UCSD-AML1 (cell line): ENCODE results near the gene CNTN5.

Experiments used
- DNase-seq: peaks from one replicate; lab custom pipeline; 2025; ENCODE audit not compliant: unreplicated experiment; lab: John Stamatoyannopoulos, UW

The CNTN5 gene

DNA sequence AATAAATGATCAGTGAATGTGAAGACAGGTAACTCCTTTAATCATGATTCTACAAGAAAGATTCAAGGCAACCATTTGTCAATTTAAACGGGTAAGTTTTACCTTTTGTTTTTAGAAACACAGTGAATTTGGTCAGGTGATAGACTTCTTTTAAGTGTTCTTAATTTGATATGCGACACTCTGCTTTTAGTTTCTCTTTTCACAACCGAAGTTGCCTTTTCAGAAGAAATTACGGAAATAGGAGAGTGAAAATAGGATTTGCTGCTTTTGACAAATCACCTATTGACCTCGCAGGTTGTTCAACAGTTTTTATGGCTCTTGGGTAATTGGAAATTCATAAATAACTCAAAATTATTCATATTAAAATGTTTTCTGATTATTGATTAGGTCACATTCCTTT lies 142.1 kb downstream of the CNTN5 start:
- no peak for DNase-seq

DNA sequence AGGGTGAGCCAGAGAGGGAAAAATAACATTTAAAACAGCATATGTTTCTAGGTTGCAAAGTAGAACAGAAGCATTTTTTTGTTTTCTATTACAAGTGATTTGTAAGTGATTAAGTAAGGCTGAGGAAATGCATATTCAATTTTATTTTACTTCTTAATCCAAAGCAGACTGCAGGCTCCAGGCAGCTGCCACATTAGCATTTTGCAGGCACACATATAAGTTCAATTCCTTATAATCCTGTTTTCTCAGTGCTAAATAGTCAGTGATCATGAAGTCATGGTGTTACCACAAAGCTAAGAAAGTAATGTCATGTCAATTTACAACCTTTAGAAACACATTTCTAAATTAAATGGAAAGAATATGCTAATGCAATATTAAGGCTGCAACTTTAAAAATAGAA lies 149.8 kb downstream of the CNTN5 start:
- no peak for DNase-seq

DNA sequence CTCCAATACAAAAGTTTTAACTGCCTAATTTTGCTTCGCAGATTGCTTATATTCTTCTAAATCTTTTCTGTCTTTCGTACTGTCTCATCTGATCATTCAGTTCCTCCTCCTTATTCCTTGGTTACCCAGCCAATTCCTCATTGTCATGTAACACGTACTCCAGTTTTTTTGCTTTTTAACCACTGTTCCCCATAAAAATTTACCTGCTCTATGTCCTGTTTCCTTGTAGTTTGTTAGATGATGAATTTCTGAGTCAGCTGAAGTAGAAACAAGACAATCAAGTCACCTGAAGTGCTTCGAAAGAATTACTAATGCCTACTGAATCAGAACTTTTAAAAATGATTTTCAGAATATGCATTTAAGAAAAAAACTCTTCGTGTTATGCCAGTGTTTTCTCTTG lies 150.6 kb downstream of the CNTN5 start:
- DNase-seq: no peak

DNA sequence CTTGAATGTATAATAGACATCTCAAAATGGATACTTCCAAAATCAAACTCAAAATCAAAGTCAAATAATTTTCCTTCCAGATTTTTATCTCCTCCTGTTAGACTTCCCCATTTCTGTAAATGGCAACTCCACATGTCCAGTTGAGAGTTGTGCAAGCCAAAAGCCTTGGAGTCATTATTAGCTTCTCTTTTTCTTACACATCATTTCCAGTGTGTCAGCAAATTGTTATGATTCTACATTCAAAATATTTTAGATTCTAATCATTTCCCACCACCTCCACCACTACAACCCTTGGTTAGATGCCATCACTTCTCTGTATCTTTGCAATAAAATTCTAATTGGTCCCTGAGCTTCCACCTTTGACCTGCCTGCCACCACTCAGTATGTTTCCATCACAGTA lies 155.7 kb downstream of the CNTN5 start:
- no peak for DNase-seq

DNA sequence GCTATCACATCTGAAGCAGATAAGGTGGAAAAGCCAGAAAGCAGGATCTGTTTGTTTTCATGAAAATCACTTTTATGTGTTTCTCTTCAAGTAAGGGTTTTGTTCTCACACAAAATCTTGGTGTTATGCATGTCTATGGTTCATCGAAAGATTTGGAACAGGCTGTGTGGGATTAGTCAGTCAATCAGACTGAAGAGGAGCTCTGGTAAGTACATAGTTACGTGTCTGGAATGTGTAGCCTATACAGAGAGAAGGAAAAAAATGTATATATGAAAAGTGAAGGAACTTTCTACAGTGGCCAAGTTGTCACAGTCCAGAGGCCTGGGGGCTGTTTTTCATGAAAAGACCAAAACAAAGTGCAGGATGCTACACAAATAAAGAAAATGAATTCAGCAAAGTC lies 156.7 kb downstream of the CNTN5 start:
- no peak for DNase-seq

DNA sequence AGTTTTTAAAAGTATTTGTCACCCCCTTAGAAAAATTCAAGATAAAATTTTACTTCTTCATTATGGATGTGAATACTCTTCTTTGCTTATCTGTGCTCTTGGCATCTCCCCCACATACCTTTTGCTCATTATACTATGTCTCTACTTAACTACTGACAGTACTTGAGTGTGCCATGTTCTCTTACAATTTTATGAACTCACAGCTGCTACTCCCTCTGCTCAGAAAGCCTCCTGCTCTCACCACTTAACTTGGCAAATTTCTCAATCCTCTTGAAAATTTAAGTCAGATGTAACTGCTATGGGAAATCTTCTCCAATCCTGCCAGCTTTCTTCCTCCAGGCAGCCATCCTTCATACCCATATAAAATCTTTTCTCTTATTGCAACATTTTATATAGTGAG lies 163.4 kb downstream of the CNTN5 start:
- no peak for DNase-seq

DNA sequence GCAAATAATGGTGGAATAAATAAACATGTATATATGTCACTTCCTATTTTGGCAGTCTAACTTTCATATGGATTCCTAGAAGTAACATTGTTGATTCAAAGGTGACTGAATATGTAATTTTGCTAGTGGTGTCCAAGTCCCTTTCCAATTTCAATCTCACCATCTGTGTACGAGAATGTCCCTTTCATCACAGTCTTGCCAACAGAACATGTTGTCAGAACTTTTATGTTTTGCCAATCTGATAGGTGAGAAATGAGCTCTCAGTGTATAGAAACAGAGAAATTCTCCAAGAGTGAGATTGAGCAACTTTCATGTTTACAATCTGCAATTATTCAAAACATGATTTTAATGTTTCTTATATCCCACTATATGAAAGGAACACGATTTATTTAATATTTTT lies 167.5 kb downstream of the CNTN5 start:
- no peak for DNase-seq

DNA sequence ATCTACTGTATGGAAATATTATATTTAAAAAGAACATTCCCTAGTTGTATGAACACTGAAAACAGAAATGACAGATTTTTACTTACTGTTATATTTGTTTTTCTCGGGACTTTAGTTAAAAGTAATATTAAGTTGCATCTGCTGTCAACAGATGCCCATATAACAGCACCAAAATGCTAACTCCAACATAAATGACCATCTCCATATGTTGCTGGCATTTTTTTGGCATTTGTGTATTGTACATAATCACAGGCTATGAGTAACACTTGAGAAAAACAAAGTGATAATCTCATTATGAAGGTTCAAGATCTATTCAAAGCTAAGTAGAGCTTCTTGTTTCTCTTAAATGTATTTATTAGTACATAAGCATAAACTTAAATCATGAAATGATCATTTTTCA lies 172.0 kb downstream of the CNTN5 start:
- DNase-seq: no peak

DNA sequence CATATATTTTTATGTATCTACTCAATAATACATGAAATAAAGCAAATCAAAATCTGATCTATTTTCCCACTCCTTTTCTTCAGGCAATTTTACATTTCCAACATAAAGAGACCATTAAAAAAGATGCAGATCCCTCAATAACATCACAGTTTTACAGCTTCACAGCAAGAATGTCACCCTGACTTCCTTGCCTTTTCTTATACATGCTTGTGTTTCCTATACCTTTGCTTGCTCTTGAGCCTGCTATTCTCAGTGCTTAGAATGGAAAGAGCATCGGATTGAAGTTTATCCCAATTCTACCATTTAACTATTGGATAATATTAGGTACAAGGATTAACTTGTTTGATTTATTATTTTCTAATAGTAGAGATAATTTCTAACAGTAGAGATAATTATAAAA lies 176.7 kb downstream of the CNTN5 start:
- no peak for DNase-seq

DNA sequence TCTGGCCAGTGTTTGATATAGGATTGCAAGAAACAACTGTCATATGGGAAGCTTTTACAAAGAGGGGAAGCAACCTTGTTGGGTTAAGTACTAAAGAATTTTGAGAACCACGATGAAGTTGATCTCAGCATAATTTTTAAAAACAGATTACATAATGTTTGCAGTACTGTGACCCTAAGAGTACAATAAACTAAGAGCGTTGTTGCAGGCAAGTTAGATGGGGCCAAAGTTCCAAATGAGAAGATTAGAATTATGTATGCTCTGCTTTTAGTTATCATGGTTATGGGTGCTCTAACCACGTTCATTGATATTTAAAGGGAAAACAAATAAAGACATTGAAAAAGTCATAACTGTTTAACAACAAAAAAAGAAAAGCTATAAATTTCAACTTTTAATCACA lies 177.5 kb downstream of the CNTN5 start:
- DNase-seq: no peak

DNA sequence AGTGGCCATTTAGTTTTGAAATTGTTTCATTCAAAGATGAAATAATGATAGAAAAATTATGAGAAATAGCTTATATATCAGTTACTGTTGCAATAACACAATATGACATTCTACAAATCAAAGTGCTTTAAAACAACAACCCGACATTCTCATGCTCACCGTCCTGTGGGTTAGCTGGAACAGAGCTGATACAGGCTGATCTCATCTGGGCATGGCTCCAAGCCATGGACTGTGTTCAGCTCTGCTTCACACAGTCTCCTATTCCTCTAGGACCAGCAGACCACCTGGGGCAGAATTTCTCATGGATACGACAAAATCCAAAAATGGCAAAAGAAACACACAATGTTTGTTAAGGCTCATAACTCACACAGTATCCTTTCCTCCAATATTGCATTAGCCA lies 178.6 kb downstream of the CNTN5 start:
- no peak for DNase-seq

DNA sequence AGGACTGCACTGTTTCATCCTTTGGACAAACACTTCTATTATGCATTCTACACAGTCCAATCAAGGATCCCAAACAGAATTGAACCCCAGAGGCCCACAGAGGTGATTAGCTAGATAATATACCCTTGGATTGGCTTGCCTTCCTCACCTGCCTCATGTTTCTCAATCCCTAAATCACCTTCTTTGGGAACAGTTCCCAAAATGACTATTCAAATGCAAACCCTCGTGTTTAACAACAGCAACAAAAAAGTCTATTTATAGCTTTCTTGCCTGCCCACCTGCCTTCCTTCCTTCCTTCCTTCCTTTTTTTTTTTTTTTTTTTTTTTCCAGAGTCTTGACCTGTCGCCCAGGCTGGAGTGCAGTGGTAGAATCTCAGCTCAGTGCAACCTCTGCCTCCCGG lies 180.0 kb downstream of the CNTN5 start:
- no peak for DNase-seq

DNA sequence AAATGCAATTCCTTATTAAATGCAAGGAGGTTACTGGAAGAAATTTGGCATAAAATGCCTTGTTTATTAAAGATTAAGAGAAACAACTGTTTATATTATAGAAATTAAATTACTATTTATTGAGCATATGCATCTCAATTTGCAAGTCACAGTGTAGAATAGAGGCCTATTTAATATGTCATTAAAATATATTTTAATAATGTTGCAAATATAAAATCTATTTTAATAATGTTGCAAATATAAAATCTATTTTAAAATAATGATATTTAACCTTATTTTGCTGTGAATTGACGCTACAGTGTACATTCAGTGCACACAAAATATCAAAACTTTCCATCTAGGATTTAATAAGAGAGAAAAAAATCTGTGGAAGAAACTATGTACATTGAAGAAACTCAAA lies 188.1 kb downstream of the CNTN5 start:
- no peak for DNase-seq

DNA sequence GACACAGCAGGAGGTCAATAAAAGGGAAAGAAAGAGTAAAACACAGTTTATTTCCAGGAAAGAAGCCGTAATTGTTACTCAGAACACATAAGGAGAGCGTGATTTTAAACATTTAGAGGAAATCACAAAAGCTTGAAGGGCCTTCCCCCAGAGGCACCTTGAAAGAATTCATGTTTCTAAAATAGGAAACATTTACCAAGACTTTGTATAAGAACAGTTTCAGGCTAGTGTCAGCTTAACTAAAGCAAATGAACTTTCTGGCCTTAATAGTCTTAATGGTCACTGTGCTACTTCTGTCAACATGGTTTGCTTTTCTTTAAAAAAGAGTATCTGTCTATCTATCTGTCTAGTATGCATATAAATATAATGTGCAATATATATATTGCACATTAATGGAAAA lies 208.8 kb downstream of the CNTN5 start:
- DNase-seq: no peak

DNA sequence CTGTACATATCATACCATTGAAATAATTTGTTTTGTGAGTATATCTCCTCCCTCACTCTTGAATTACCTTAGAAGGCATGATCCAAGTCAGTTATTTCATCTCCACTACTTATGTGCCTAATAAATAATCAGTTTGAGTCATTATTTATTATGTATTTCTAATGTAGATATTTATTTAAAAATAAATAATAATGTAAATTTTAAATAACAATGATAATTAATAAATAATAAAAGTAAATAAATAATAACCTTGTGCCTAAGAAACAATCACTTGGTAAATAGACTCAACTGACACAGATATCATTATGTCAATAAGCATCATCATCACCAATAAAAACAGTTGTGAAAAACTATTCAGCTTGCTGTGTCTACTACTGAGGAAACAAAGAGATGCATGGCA lies 213.8 kb downstream of the CNTN5 start:
- no peak for DNase-seq

DNA sequence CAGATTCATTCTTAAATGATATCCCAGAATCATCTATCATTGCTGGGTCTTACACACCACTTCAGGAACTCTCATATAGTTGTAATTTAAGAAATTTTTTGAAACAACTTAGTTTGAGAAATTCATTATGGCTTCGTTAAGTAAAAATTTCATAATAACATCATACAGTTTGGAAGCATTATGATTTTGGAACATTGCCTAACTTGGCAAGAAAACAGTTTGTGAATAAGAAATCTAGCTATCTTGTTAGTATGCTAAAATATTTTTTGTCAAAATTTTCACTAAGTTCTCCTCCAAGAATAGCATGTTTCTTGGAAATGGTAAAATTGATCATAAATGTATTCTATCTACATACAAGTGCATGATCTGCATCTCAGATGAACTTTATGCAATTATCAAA lies 217.7 kb downstream of the CNTN5 start:
- DNase-seq: no peak

DNA sequence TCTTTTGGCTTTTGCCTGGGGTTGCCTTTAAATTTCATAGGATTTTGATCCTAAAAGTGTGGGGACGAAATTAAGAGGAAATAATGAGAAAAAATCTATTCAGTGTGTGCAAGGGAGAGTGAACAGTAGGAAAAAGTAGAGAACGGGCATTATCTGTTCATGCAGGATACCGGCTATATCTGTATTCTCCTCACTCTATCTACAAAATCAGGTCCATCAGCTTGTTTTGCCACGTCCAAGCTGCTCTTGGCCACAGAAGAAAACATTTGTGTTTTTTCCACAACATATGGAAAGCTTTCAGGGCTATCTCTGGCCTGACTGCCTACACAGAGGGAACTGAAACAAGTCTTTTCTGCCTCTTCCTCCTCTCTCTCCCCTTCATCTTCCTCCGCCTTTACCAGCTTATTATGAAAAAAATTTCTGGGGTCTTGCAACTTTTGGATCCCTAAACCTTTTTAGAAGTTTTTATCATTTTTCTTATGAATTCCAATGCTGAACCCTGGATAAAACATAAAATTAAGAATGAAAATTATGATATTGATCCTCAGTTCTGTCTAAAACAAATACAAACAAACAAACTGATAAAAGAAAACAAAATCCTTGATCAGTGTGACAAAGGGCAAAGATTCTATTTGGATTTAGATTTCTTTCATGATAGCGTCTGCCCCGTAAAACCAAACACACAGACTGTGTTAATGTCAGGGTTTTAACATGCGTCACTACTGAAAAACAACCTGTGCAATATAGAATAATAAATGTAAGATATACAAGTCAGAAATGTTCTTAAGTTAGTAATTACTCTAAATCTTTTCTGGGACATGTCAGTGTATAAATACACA lies 219.7 kb downstream of the CNTN5 start:
- DNase-seq: no peak

DNA sequence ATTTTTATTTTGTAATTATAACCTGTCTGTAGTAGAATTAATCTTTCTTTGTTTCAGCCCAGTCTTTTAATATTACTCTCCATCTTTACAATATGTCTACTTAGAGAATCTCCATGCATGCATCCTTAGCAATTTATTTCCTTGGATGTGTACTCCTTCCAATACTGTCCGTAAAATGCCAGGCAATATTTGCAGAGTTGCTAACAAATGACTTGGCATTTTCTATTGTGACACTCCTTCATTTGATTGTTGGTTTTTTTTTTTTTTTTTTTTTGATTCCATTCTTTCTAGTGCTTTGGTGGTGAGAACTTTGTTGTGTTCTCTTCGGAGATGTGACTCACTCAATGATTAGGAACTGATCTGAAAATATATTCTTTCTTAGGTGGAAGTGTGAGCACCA lies 220.3 kb downstream of the CNTN5 start:
- no peak for DNase-seq

DNA sequence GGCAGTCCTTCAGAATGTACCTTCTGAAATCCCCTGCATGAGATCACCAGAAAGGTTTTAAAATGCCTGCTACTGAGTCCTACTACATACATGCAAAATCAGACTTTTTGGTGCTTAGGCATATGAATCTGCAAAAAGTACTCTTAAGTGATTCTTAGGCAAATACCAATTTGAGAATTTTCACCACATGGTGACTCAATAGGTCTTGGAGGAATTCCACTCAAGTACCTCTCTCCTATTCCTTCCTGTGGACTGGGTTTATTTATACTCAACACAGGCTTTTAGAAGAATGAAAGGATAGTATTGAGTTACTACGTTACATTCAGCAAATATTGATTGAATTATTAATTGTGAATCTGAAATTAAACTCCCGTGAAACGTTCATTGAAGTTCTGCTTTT lies 223.9 kb downstream of the CNTN5 start:
- DNase-seq: no peak

DNA sequence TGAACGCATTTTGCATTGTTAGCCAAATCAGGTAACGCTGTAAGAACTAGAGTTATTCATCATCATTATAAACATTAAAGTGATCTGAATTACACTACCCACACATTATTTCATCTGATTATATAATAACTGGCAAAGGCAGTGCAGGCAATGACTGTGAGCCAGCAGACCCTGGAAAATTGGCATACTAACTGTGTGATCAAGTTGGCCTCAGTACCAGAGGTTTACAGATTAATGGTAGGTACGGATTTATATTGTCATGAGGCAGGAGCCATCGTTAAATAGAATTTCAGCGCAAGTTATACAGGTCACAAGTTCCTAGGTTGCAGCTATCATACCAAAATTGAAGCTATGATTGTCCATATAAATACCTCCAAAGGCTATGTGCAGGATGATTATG lies 225.4 kb downstream of the CNTN5 start:
- no peak for DNase-seq

DNA sequence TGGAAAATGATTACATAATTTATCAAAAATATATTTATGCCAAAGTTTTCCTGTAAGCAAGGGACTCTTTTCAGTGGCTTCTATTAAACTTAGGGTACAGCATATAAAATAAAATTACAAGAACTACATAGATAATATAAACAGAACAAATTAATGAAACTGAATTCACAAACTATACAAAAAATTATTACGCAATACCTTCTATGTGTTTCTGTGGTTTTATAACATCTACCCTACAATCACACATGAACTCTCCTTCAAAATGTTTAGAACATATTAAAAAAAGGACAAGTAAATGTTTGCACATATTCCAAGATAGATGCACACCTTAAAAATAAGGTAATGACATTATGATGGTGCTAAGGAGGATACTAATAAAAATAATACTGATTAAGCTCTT lies 235.9 kb downstream of the CNTN5 start:
- DNase-seq: no peak

DNA sequence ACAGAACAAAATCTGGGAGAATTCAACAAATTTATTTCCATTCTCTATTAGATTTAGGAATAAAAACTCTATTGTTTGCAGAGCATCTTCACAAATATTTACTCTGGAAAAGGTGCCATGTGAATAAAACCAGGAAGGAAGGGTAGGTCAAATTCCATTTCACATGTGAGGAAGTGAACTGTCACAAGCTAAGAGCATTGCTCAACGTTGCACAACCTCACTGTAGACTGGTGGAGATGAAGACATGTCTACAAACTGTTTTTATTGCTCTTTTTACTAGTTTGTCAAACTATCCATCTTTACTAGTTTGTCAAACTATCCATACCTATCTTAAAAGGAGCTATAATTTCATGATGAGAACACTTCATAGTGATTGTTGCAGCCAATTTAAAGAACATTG lies 236.4 kb downstream of the CNTN5 start:
- DNase-seq: no peak

DNA sequence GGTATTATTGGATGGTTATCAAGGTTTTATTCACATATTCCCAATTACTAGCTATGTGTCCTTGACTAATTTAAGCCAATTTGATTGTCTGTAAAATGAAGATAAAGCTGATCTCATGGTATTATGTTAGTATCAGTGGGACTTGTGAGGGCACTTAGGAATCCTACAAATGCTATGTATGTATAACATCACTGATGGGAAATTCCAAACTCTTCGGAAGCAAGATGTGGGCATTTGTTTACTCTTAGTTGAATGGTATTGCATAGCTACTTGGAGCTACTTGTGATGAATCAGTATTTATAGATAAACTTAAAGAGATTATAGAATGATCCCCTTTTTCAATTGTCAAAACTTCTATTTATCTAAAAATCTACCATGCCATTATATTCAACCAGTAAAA lies 239.9 kb downstream of the CNTN5 start:
- no peak for DNase-seq
